GM23338 (cell line): ENCODE measurements around the gene TMEM139. TPM values are rescaled to one million over a fixed set of nuclear protein-coding genes. Genes with fewer than 3 reads are reported as not detected.

Experiments
- ATAC-seq: fragments of 200-7000 bp; cut with Tn5 transposase; 3 replicates; pipeline ENCODE4 v1.9.1; 2020
- DNase-seq: peaks from one replicate; pipeline ENCODE4 v3.0.0-alpha.2; 2015; ENCODE audit warnings: low spot score
- H2AFZ ChIP-seq: fragments of 200-600 bp; sonication (generic); 2 replicates; pipeline ENCODE4 v1.8.0; 2016; ENCODE audit warnings: antibody characterized with exemption, mild to moderate bottlenecking, moderate library complexity
- H3F3A ChIP-seq: fragments of 200-600 bp; sonication (generic); replicated peaks from 2 replicates; pipeline ENCODE4 v1.8.0; 2017; ENCODE audit warnings: antibody characterized with exemption, mixed run types, low read depth
- H3K27ac ChIP-seq: fragments of 200-600 bp; sonication (generic); 2 replicates; pipeline ENCODE4 v1.6.1; 2016; ENCODE audit warnings: low read depth
- H3K27me3 ChIP-seq: fragments of 200-600 bp; sonication (generic); 2 replicates; pipeline ENCODE4 v1.8.0; 2016; ENCODE audit warnings: mild to moderate bottlenecking, mixed run types, moderate library complexity; ENCODE audit not compliant: insufficient read depth
- H3K36me3 ChIP-seq: fragments of 200-600 bp; sonication (generic); 2 replicates; pipeline ENCODE4 v1.8.0; 2016; ENCODE audit warnings: mild to moderate bottlenecking; ENCODE audit not compliant: insufficient read depth
- H3K4me1 ChIP-seq: fragments of 200-600 bp; sonication (generic); 2 replicates; pipeline ENCODE4 v1.8.0; 2016; ENCODE audit warnings: mild to moderate bottlenecking, moderate library complexity; ENCODE audit not compliant: insufficient read depth
- H3K4me2 ChIP-seq: fragments of 200-600 bp; sonication (generic); 2 replicates; pipeline ENCODE4 v1.7.1; 2017; ENCODE audit warnings: mixed run types
- H3K4me3 ChIP-seq: fragments of 200-600 bp; sonication (generic); 2 replicates; pipeline ENCODE4 v1.6.1; 2016; ENCODE audit warnings: mixed run types
- H3K79me2 ChIP-seq: fragments of 200-600 bp; sonication (generic); replicated peaks from 2 replicates; pipeline ENCODE4 v1.8.0; 2017; ENCODE audit warnings: mild to moderate bottlenecking; ENCODE audit not compliant: insufficient read depth
- H3K9me2 ChIP-seq: fragments of 200-600 bp; sonication (generic); 2 replicates; pipeline ENCODE4 v1.8.0; 2017; ENCODE audit not compliant: insufficient read depth
- H4K20me1 ChIP-seq: fragments of 200-600 bp; sonication (generic); replicated peaks from 2 replicates; pipeline ENCODE4 v1.8.0; 2017; ENCODE audit warnings: mild to moderate bottlenecking; ENCODE audit not compliant: insufficient read depth
- H3K27ac Mint-ChIP-seq: 2 replicates; pipeline ENCODE4 v1.8.0; 2020; ENCODE audit warnings: inconsistent platforms, mild to moderate bottlenecking, moderate library complexity, mixed read lengths
- H3K27me3 Mint-ChIP-seq: 3 replicates; pipeline ENCODE4 v1.8.0; 2022; ENCODE audit warnings: low read depth, mild to moderate bottlenecking, moderate library complexity, mixed read lengths, inconsistent platforms; ENCODE audit not compliant: insufficient read depth, poor library complexity
- H3K36me3 Mint-ChIP-seq: 3 replicates; pipeline ENCODE4 v1.8.0; 2021; ENCODE audit warnings: low read depth, mild to moderate bottlenecking, inconsistent platforms, moderate library complexity, mixed read lengths
- H3K4me1 Mint-ChIP-seq: 3 replicates; pipeline ENCODE4 v1.8.0; 2020; ENCODE audit warnings: mild to moderate bottlenecking, inconsistent platforms, mixed read lengths
- H3K4me3 Mint-ChIP-seq: 3 replicates; pipeline ENCODE4 v1.8.0; 2021; ENCODE audit warnings: moderate library complexity, mild to moderate bottlenecking, inconsistent platforms, mixed read lengths
- H3K9me3 Mint-ChIP-seq: 3 replicates; pipeline ENCODE4 v1.8.0; 2020; ENCODE audit warnings: moderate library complexity, mild to moderate bottlenecking, inconsistent platforms, mixed read lengths
- EZH2 ChIP-seq: fragments of 200-600 bp; sonication (generic); IDR thresholded peaks from one replicate; pipeline ENCODE4 v1.8.0; 2017; ENCODE audit warnings: antibody characterized with exemption, mild to moderate bottlenecking, low read depth; ENCODE audit not compliant: unreplicated experiment
- EZH2phosphoT487 ChIP-seq: fragments of 200-600 bp; sonication (generic); IDR thresholded peaks from one replicate; pipeline ENCODE4 v1.8.1; 2018; ENCODE audit warnings: antibody characterized with exemption; ENCODE audit not compliant: unreplicated experiment
- JUNB ChIP-seq: IDR thresholded peaks from one replicate; pipeline ENCODE4 v1.6.1; 2016; ENCODE audit warnings: antibody characterized with exemption; ENCODE audit not compliant: unreplicated experiment
- NANOG ChIP-seq: IDR thresholded peaks from 2 replicates; pipeline ENCODE4 v1.6.1; 2016; ENCODE audit warnings: antibody characterized with exemption, borderline replicate concordance
- ZNF331 ChIP-seq: fragments of 250-450 bp; sonication (Bioruptor Pico); IDR thresholded peaks from 2 replicates; pipeline ENCODE4 v1.5.0; 2020; ENCODE audit warnings: low read depth, mild to moderate bottlenecking, moderate library complexity
- polyA plus RNA-seq: library from polyadenylated mRNA; unstranded; fragments of >200 nt; fragmentation: Nextera tagmentation; extraction: Ambion mirVana; gene quantifications from 2 replicates; pipeline ENCODE4 v1.2.1, GENCODE V29; 2016
- total RNA-seq: library from RNA; depleted of rRNA; stranded (reverse); fragments of >200 nt; shearing (Covaris generic); gene quantifications from 2 replicates; pipeline ENCODE4 v1.2.3, GENCODE V29; 2014
- TF ChIP-seq, protein P1 (sequence below): fragments of 250-450 bp; sonication (Bioruptor Pico); IDR thresholded peaks from 2 replicates; pipeline ENCODE4 v1.5.0; 2020; ENCODE audit warnings: mild to moderate bottlenecking, moderate library complexity
- TF ChIP-seq, protein P2 (sequence below): IDR thresholded peaks from one replicate; pipeline ENCODE4 v1.6.1; 2018; ENCODE audit warnings: antibody characterized with exemption; ENCODE audit not compliant: unreplicated experiment

The TMEM139 gene
- total and polyA plus RNA-seq, 2 experiments from 2014 or later, result 3.3 to 3.6 TPM

DNA sequence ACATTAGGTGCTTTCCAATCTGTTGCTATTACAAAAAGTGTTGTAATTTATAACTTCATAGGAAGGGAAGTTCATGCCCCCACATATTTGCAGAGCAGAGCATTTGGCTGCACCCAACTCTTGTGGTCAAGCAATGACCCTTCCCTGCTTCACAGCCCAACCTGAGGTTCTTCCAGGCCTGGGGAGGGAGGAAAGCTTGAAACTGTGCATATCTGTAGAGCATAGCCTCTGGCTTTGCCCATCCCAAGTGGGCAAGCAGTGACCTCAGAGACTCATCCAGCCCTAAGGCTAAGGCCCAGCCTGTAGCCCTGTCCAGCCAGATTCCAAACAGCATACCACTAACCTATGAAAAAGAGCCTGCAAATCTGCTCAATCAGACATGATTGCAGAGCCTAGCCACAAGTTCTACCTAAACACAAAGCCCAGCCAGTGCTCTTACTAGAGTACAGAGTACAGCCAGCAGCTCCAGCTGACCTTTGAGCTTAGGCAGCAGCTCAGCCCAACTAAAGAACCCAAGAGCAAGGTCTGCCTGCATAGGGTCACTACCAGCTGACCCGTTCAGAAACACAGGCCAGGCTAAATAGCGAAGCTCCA, 35.9 kb upstream of the TMEM139 start:
- Histone ChIP-seq H3K4me1 (no peaks in the 10 kb centered on the region), H3K27me3 (no peaks in the 10 kb centered on the region), H3K4me2 (no peak overlapping the region), H4K20me1 (no peaks in the 10 kb centered on the region), H3K9me2 (no peaks in the 10 kb centered on the region), H3K79me2 (no peaks in the 10 kb centered on the region), H3F3A (no peaks in the 10 kb centered on the region), H3K4me3 (no peak overlapping the region), H2AFZ (no peak overlapping the region), H3K27ac (no peak overlapping the region), H3K36me3 (no peaks in the 10 kb centered on the region)
- no peak for DNase-seq
- H3K9me3 Mint-ChIP-seq, result no peaks in the 10 kb centered on the region
- TF ChIP-seq EZH2phosphoT487 (no peak), EZH2 (no peak), ZNF331 (no peak), NANOG (no peak), JUNB (no peak)
- TF ChIP-seq, protein P1, sequence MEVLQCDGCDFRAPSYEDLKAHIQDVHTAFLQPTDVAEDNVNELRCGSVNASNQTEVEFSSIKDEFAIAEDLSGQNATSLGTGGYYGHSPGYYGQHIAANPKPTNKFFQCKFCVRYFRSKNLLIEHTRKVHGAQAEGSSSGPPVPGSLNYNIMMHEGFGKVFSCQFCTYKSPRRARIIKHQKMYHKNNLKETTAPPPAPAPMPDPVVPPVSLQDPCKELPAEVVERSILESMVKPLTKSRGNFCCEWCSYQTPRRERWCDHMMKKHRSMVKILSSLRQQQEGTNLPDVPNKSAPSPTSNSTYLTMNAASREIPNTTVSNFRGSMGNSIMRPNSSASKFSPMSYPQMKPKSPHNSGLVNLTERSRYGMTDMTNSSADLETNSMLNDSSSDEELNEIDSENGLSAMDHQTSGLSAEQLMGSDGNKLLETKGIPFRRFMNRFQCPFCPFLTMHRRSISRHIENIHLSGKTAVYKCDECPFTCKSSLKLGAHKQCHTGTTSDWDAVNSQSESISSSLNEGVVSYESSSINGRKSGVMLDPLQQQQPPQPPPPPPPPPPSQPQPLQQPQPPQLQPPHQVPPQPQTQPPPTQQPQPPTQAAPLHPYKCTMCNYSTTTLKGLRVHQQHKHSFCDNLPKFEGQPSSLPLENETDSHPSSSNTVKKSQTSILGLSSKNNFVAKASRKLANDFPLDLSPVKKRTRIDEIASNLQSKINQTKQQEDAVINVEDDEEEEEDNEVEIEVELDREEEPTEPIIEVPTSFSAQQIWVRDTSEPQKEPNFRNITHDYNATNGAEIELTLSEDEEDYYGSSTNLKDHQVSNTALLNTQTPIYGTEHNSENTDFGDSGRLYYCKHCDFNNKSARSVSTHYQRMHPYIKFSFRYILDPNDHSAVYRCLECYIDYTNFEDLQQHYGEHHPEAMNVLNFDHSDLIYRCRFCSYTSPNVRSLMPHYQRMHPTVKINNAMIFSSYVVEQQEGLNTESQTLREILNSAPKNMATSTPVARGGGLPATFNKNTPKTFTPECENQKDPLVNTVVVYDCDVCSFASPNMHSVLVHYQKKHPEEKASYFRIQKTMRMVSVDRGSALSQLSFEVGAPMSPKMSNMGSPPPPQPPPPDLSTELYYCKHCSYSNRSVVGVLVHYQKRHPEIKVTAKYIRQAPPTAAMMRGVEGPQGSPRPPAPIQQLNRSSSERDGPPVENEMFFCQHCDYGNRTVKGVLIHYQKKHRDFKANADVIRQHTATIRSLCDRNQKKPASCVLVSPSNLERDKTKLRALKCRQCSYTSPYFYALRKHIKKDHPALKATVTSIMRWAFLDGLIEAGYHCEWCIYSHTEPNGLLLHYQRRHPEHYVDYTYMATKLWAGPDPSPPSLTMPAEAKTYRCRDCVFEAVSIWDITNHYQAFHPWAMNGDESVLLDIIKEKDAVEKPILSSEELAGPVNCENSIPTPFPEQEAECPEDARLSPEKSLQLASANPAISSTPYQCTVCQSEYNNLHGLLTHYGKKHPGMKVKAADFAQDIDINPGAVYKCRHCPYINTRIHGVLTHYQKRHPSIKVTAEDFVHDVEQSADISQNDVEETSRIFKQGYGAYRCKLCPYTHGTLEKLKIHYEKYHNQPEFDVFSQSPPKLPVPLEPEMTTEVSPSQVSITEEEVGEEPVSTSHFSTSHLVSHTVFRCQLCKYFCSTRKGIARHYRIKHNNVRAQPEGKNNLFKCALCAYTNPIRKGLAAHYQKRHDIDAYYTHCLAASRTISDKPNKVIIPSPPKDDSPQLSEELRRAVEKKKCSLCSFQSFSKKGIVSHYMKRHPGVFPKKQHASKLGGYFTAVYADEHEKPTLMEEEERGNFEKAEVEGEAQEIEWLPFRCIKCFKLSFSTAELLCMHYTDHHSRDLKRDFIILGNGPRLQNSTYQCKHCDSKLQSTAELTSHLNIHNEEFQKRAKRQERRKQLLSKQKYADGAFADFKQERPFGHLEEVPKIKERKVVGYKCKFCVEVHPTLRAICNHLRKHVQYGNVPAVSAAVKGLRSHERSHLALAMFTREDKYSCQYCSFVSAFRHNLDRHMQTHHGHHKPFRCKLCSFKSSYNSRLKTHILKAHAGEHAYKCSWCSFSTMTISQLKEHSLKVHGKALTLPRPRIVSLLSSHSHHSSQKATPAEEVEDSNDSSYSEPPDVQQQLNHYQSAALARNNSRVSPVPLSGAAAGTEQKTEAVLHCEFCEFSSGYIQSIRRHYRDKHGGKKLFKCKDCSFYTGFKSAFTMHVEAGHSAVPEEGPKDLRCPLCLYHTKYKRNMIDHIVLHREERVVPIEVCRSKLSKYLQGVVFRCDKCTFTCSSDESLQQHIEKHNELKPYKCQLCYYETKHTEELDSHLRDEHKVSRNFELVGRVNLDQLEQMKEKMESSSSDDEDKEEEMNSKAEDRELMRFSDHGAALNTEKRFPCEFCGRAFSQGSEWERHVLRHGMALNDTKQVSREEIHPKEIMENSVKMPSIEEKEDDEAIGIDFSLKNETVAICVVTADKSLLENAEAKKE (CRISPR knock-in tag), result no peak
- TF ChIP-seq, protein P2, sequence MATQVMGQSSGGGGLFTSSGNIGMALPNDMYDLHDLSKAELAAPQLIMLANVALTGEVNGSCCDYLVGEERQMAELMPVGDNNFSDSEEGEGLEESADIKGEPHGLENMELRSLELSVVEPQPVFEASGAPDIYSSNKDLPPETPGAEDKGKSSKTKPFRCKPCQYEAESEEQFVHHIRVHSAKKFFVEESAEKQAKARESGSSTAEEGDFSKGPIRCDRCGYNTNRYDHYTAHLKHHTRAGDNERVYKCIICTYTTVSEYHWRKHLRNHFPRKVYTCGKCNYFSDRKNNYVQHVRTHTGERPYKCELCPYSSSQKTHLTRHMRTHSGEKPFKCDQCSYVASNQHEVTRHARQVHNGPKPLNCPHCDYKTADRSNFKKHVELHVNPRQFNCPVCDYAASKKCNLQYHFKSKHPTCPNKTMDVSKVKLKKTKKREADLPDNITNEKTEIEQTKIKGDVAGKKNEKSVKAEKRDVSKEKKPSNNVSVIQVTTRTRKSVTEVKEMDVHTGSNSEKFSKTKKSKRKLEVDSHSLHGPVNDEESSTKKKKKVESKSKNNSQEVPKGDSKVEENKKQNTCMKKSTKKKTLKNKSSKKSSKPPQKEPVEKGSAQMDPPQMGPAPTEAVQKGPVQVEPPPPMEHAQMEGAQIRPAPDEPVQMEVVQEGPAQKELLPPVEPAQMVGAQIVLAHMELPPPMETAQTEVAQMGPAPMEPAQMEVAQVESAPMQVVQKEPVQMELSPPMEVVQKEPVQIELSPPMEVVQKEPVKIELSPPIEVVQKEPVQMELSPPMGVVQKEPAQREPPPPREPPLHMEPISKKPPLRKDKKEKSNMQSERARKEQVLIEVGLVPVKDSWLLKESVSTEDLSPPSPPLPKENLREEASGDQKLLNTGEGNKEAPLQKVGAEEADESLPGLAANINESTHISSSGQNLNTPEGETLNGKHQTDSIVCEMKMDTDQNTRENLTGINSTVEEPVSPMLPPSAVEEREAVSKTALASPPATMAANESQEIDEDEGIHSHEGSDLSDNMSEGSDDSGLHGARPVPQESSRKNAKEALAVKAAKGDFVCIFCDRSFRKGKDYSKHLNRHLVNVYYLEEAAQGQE, result no peak
- no peaks in the 10 kb centered on the region for H3K4me1 Mint-ChIP-seq
- H3K36me3 Mint-ChIP-seq, result no peaks in the 10 kb centered on the region
- no peak overlapping the region for H3K4me3 Mint-ChIP-seq
- H3K27me3 Mint-ChIP-seq, result no peaks in the 10 kb centered on the region
- ATAC-seq, result no peak
- H3K27ac Mint-ChIP-seq, result no peak overlapping the region
